Hepatocyte (in vitro differentiated cells): ENCODE data around the gene TMEM151A.

Source experiments
- CTCF ChIP-seq: fragments of 200-600 bp; sonication (generic); IDR thresholded peaks from 2 replicates; pipeline ENCODE4 v1.5.1; 2016; ENCODE audit warnings: antibody characterized with exemption, mild to moderate bottlenecking; ENCODE audit not compliant: poor library complexity
- EZH2 ChIP-seq: fragments of 200-600 bp; sonication (generic); IDR thresholded peaks from 2 replicates; pipeline ENCODE4 v1.6.1; 2016; ENCODE audit warnings: antibody characterized with exemption, mild to moderate bottlenecking, borderline replicate concordance
- EZH2phosphoT487 ChIP-seq: fragments of 200-600 bp; sonication (generic); IDR thresholded peaks from one replicate; pipeline ENCODE4 v1.6.1; 2018; ENCODE audit warnings: antibody characterized with exemption, mild to moderate bottlenecking, low read depth, moderate library complexity; ENCODE audit not compliant: unreplicated experiment, severe bottlenecking

- no peak for TF ChIP-seq CTCF
- no peak for TF ChIP-seq EZH2phosphoT487
- TF ChIP-seq EZH2 = no peak
Observed at GRCh38 chr11:66310324-66310723, 18.6 kb downstream of the TMEM151A start.
